Ascending aorta (tissue), 2 donors: Measurements from ENCODE around the gene STMN3. TPM values are rescaled to one million over a fixed set of nuclear protein-coding genes. Genes with fewer than 3 reads are reported as not detected.

Source experiments
- DNase-seq, 2 donors: peaks; one replicate each; pipeline ENCODE4 v3.0.0-alpha.2; 2019; ENCODE audit warnings: low spot score in 2 of 2
- H3K27ac ChIP-seq, 2 donors: fragments of 200-600 bp; sonication (generic); one replicate each; pipeline ENCODE4 v1.5.1; 2016 to 2017; ENCODE audit warnings: mild to moderate bottlenecking in 1 of 2
- H3K27me3 ChIP-seq: fragments of 200-600 bp; sonication (generic); one replicate; pipeline ENCODE4 v1.5.1; 2017
- H3K36me3 ChIP-seq, 2 donors: fragments of 200-600 bp; sonication (generic); one replicate each; pipeline ENCODE4 v1.5.1; 2016
- H3K4me1 ChIP-seq, 2 donors: fragments of 200-600 bp; sonication (generic); one replicate each; pipeline ENCODE4 v1.5.1; 2016 to 2017; ENCODE audit warnings: mild to moderate bottlenecking in 1 of 2
- H3K4me3 ChIP-seq, 2 donors: fragments of 200-600 bp; sonication (generic); one replicate each; pipeline ENCODE4 v1.5.1; 2016 to 2017; ENCODE audit warnings: mild to moderate bottlenecking in 1 of 2
- H3K9me3 ChIP-seq, 2 donors: fragments of 200-600 bp; sonication (generic); one replicate each; pipeline ENCODE4 v1.5.1; 2016
- intact Hi-C: fragments of 100-400 bp; cut with DNase I; formaldehyde crosslinking; loops from one replicate; pipeline ENCODE4 v1.15.1; 2023
- total RNA-seq: library from RNA; depleted of rRNA; stranded (reverse); fragments of >200 nt; gene quantifications from one replicate; pipeline ENCODE4 v1.1.0, GENCODE V29; 2016
- TF ChIP-seq, protein P1 (sequence below), 3 experiments: fragments of 200-600 bp in 2 of 3; fragments of 450-650 bp in 1 of 3; sonication (generic) in 2 of 3; IDR thresholded peaks; one replicate each; pipeline ENCODE4 v1.5.1; 2016 to 2019; ENCODE audit warnings: antibody characterized with exemption in 3 of 3, mild to moderate bottlenecking in 1 of 3, moderate library complexity in 1 of 3

Gene STMN3
- total RNA-seq, 1 donor from 2014 or later, result 37.0 TPM

DNA sequence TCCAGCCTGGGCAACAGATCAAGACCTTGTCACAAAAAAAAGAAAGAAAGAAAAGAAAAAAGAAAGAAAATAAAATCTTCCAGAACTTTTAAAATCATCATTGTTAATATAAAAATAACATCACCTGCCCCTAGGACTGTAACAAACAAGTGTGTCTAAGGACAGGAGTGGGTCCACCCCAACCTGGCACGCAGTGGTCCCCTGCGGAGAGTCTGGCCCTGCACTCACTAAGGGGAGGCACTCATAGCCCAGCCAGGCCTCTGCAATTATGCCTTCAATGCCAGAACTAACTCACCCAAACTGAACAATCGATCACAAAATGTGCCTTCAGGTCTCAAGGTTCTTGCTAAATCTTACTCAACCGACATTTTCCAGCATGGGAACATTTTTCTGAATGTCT is 31.1 kb downstream of the STMN3 start:
- H3K27ac ChIP-seq, result no peak overlapping the region
- TF ChIP-seq, protein P1, sequence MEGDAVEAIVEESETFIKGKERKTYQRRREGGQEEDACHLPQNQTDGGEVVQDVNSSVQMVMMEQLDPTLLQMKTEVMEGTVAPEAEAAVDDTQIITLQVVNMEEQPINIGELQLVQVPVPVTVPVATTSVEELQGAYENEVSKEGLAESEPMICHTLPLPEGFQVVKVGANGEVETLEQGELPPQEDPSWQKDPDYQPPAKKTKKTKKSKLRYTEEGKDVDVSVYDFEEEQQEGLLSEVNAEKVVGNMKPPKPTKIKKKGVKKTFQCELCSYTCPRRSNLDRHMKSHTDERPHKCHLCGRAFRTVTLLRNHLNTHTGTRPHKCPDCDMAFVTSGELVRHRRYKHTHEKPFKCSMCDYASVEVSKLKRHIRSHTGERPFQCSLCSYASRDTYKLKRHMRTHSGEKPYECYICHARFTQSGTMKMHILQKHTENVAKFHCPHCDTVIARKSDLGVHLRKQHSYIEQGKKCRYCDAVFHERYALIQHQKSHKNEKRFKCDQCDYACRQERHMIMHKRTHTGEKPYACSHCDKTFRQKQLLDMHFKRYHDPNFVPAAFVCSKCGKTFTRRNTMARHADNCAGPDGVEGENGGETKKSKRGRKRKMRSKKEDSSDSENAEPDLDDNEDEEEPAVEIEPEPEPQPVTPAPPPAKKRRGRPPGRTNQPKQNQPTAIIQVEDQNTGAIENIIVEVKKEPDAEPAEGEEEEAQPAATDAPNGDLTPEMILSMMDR (IDR thresholded peaks at IDR 0.05), result no peak
- intact Hi-C loops, result loop anchor here (10.0 kb wide), 2 partner anchors 273 to 407 kb away; partner anchors contain the start of genes DNAJC5 and YTHDF1

DNA sequence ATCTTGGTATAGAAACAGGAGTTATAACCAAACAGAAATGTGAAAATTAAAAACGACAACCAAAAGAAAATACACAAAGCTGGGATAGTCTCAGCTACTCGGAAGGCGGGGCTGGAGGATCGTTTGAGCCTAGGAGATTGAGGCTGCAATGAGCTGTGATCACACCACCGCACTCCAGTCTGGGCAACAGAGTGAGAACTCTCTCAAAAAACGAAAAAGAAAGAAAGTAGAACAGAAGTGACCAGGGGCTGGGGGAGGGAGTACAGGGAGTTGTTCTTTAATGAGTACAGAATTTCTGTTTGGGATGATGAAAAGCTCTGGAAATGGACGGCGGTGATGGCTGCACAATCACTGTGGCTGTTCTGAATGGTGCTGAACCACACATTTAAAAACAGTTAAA is 32.2 kb downstream of the STMN3 start:
- no peak for DNase-seq
- Histone ChIP-seq H3K27me3 (no peaks in the 10 kb centered on the region), H3K27ac (no peak overlapping the region), H3K36me3 (peaks cover 10 to 26% of the 10 kb centered on the region in 2 donors), H3K4me3 (no peak overlapping the region), H3K4me1 (peaks cover 0 to under 1% of the 10 kb centered on the region in 2 donors), H3K9me3 (no peaks in the 10 kb centered on the region)
- TF ChIP-seq, protein P1 (IDR thresholded peaks at IDR 0.05), result no peak
- intact Hi-C loops, result loop anchor here (10.0 kb wide), 2 partner anchors 274 to 406 kb away; partner anchors contain the start of genes DNAJC5 and YTHDF1

More for the DNA sequence above, 31.1 kb downstream of the STMN3 start:
- peaks cover 0 to 2% of the 10 kb centered on the region in 2 donors for H3K4me1 ChIP-seq
- H3K9me3 ChIP-seq, result no peaks in the 10 kb centered on the region
- no peaks in the 10 kb centered on the region for H3K27me3 ChIP-seq
- no peak for DNase-seq
- H3K36me3 ChIP-seq, result peaks cover 7 to 19% of the 10 kb centered on the region in 2 donors
- no peak overlapping the region for H3K4me3 ChIP-seq

DNA sequence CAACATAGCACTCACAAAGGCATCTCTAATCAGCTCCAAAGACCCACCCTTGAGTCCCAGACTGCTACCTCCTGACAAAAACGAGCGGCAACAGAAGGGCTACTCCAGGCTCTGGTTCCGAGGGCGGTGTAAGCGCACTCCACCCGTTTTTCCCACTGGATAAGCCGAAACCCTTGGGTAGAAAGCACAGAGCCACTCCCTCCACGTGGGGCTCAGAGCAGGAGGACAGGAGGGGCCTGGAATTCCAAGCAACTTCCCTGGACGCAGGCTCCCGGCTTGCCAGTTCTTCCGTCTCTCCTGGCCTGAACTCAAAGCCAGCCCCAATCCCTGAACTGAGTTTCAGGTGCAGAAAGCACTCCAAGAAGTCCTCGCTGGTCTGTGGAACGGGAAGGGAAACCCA is 33.7 kb downstream of the STMN3 start:
- no peaks in the 10 kb centered on the region for H3K4me1 ChIP-seq
- intact Hi-C loops, result no loop called here
- no peak for DNase-seq
- H3K36me3 ChIP-seq, result peaks cover 15 to 30% of the 10 kb centered on the region in 2 donors
- H3K9me3 ChIP-seq, result no peaks in the 10 kb centered on the region
- TF ChIP-seq, protein P1 (IDR thresholded peaks at IDR 0.05), result no peak
- no peak overlapping the region for H3K27ac ChIP-seq
- H3K4me3 ChIP-seq, result no peak overlapping the region
- H3K27me3 ChIP-seq, result no peaks in the 10 kb centered on the region

DNA sequence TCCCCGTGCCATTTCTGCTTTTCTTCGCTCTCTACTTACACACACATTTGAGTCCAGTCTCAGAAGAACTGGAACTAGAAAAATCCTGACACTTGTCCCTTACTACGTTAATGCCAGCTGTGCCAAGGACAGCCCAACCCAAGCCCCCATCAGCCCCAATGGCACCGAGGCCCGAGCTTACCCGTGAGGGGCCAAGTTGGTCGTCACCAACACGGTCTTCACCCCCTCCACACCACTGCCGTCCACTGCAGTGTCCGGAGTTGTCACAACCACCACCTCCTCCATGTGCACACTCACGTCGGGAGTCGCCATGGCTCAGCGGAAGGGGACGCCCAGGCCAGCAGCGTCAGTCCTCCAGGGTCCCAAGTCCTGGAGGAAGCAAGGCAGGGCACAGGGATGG is 34.1 kb downstream of the STMN3 start:
- Histone ChIP-seq H3K4me3 (no peak overlapping the region), H3K36me3 (peaks cover 15 to 30% of the 10 kb centered on the region in 2 donors), H3K9me3 (no peaks in the 10 kb centered on the region), H3K27me3 (no peaks in the 10 kb centered on the region), H3K27ac (no peak overlapping the region), H3K4me1 (no peaks in the 10 kb centered on the region)
- DNase-seq, result no peak
- TF ChIP-seq, protein P1 (IDR thresholded peaks at IDR 0.05), result no peak
- intact Hi-C loops, result no loop called here

DNA sequence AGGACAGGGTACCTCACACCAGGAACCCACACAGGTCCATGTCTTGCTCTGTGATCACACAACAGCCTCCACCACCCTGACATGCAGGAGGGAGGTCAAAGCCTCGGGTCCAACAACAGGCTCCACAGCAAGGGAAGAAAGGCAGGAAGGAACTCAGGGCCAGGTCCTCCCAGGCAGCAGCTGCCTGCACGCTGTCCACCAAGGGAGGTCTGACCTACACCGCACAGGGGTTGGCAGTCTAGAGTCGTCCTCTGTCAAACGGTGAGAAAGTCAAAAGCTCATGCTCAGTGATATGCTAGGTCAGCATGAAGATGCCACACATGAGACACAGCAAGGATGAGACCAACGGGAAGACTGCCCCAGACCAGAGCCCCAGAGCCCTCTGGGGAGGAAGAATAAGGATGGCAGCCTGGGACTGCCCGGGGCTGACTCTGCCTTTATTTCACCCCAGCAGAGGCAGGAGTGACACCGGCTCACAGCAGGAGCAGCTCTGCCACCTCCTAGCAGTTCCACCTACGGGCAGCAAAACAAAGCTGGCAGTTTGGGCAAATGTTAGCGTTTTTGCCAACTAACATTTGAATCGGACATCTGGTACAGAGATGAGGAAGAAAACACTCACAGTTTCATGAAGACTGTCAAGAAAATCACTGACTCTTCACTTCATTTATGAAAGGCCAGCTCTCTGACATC is 34.8 kb downstream of the STMN3 start:
- intact Hi-C loops, result no loop called here
- DNase-seq, result no peak
- no peaks in the 10 kb centered on the region for H3K9me3 ChIP-seq
- H3K27me3 ChIP-seq, result no peaks in the 10 kb centered on the region
- TF ChIP-seq, protein P1 (IDR thresholded peaks at IDR 0.05), result no peak
- H3K4me1 ChIP-seq, result no peaks in the 10 kb centered on the region
- peaks cover 15 to 35% of the 10 kb centered on the region in 2 donors for H3K36me3 ChIP-seq
- H3K27ac ChIP-seq, result no peak overlapping the region
- H3K4me3 ChIP-seq, result no peak overlapping the region
